SK-N-SH (cell line): ENCODE results near the gene GAS6. TPM values are rescaled to one million over a fixed set of nuclear protein-coding genes. Genes with fewer than 3 reads are reported as not detected.

ENCODE experiments used
- CTCF ChIA-PET: fragments of 300-600, 350-600 bp; formaldehyde crosslinking; extraction: SDS; loops from one replicate; lab custom pipeline; 2021; lab: Yijun Ruan, JAX
- POLR2A ChIA-PET: fragments of 350-600 bp; sonication (Branson Sonifier 250); formaldehyde crosslinking; extraction: SDS; loops from one replicate; lab custom pipeline; 2020; ENCODE audit warnings: antibody characterized with exemption, inconsistent platforms; lab: Yijun Ruan, JAX
- DNase-seq: peaks from one replicate; pipeline ENCODE4 v3.0.0; 2012
- H2AFZ ChIP-seq: fragments of 200-600 bp; sonication (generic); 2 replicates; pipeline ENCODE4 v1.8.1; 2016; ENCODE audit warnings: antibody characterized with exemption, mild to moderate bottlenecking, low read depth
- H3F3A ChIP-seq: fragments of 200-600 bp; sonication (generic); replicated peaks from 2 replicates; pipeline ENCODE3; 2016; ENCODE audit warnings: antibody characterized with exemption, mild to moderate bottlenecking; ENCODE audit not compliant: insufficient read depth
- H3K27ac ChIP-seq, 2 experiments: fragments of 200-500 bp in 1 of 2; fragments of 200-600 bp in 1 of 2; sonication (Bioruptor generic) in 1 of 2; sonication (generic), shearing (Covaris generic) in 1 of 2; 2 replicates each; pipeline versions ENCODE4 v1.5.1 to v1.6.1; 2014 to 2016; ENCODE audit warnings: low read depth in 2 of 2, inconsistent platforms in 1 of 2, low read length in 1 of 2, mild to moderate bottlenecking in 1 of 2, mixed read lengths in 1 of 2
- H3K27me3 ChIP-seq: fragments of 200-600 bp; sonication (generic), shearing (Covaris generic); 2 replicates; pipeline ENCODE4 v1.6.1; 2016; ENCODE audit warnings: mixed run types; ENCODE audit not compliant: insufficient read depth
- H3K36me3 ChIP-seq, 2 experiments: fragments of 200-500 bp in 1 of 2; fragments of 200-600 bp in 1 of 2; sonication (Bioruptor generic) in 1 of 2; sonication (generic) in 1 of 2; replicated peaks in 1 of 2; 2 replicates each; pipeline versions ENCODE3 to v1.5.1; 2014 to 2016; ENCODE audit warnings: low read length in 1 of 2, mild to moderate bottlenecking in 1 of 2; ENCODE audit not compliant: insufficient read depth in 2 of 2, control insufficient read depth in 1 of 2
- H3K4me1 ChIP-seq, 2 experiments: fragments of 200-500 bp in 1 of 2; fragments of 200-600 bp in 1 of 2; sonication (Bioruptor generic) in 1 of 2; sonication (generic), shearing (Covaris generic) in 1 of 2; 2 replicates each; pipeline versions ENCODE4 v1.5.1 to v1.6.1; 2014 to 2016; ENCODE audit warnings: low read depth in 1 of 2, low read length in 1 of 2, mixed run types in 1 of 2; ENCODE audit not compliant: insufficient read depth in 2 of 2, control insufficient read depth in 1 of 2
- H3K4me2 ChIP-seq: fragments of 200-600 bp; sonication (generic), shearing (Covaris generic); 2 replicates; pipeline ENCODE4 v1.6.1; 2017; ENCODE audit warnings: mixed run types
- H3K4me3 ChIP-seq, 2 experiments: fragments of 200-500 bp in 1 of 2; fragments of 200-600 bp in 1 of 2; sonication (Bioruptor generic) in 1 of 2; sonication (generic), shearing (Covaris generic) in 1 of 2; 2 replicates each; pipeline versions ENCODE4 v1.5.1 to v1.8.1; 2014 to 2016; ENCODE audit warnings: low read depth in 2 of 2, inconsistent platforms in 1 of 2, low read length in 1 of 2, mild to moderate bottlenecking in 1 of 2, mixed read lengths in 1 of 2, moderate library complexity in 1 of 2
- H3K79me2 ChIP-seq: fragments of 200-600 bp; sonication (generic); 2 replicates; pipeline ENCODE4 v1.8.1; 2017; ENCODE audit warnings: mild to moderate bottlenecking; ENCODE audit not compliant: insufficient read depth
- H3K9ac ChIP-seq: fragments of 200-600 bp; sonication (generic); 2 replicates; pipeline ENCODE4 v1.6.1; 2017; ENCODE audit warnings: mixed run types
- H3K9me2 ChIP-seq: fragments of 200-600 bp; sonication (generic); 2 replicates; pipeline ENCODE4 v1.6.1; 2017; ENCODE audit warnings: mixed run types
- H3K9me3 ChIP-seq: fragments of 200-600 bp; sonication (generic); 2 replicates; pipeline ENCODE4 v1.6.1; 2017; ENCODE audit warnings: mixed run types, mild to moderate bottlenecking, moderate library complexity
- H4K20me1 ChIP-seq: fragments of 200-600 bp; sonication (generic); 2 replicates; pipeline ENCODE4 v1.6.1; 2017; ENCODE audit warnings: mild to moderate bottlenecking, mixed run types; ENCODE audit not compliant: insufficient read depth
- ELF1 ChIP-seq: IDR thresholded peaks from 2 replicates; pipeline ENCODE4 v1.4.0; 2012
- EP300 ChIP-seq, 2 experiments: IDR thresholded peaks; 2 replicates each; pipeline versions ENCODE4 v1.4.0 to v1.6.1; 2012; ENCODE audit warnings: borderline replicate concordance in 1 of 2, low read depth in 1 of 2, low read length in 1 of 2
- EZH2phosphoT487 ChIP-seq: fragments of 200-600 bp; sonication (generic); IDR thresholded peaks from 2 replicates; pipeline ENCODE4 v1.6.1; 2017; ENCODE audit warnings: low read depth, mixed run types, mild to moderate bottlenecking, antibody characterized with exemption, moderate library complexity, borderline replicate concordance
- FOXM1 ChIP-seq: IDR thresholded peaks from 2 replicates; pipeline ENCODE4 v1.4.0; 2012; ENCODE audit warnings: low read depth, mild to moderate bottlenecking
- GATA2 ChIP-seq: sonication (generic); formaldehyde crosslinking; IDR thresholded peaks from 2 replicates; pipeline ENCODE4 v1.5.0; 2020; ENCODE audit warnings: mild to moderate bottlenecking, missing genetic modification reagents
- MEF2A ChIP-seq: IDR thresholded peaks from 2 replicates; pipeline ENCODE4 v1.4.0; 2012; ENCODE audit warnings: low read depth, borderline replicate concordance
- NRF1 ChIP-seq: IDR thresholded peaks from 2 replicates; pipeline ENCODE4 v1.6.1; 2012; ENCODE audit warnings: low read depth, mild to moderate bottlenecking, low read length
- POLR2AphosphoS5 ChIP-seq: IDR thresholded peaks from 2 replicates; pipeline ENCODE4 v1.6.1; 2012; ENCODE audit warnings: low read depth, low read length
- RAD21 ChIP-seq: IDR thresholded peaks from 2 replicates; pipeline ENCODE4 v1.6.1; 2012; ENCODE audit warnings: mild to moderate bottlenecking, low read length
- RFX5 ChIP-seq: IDR thresholded peaks from 2 replicates; pipeline ENCODE4 v1.6.1; 2012; ENCODE audit warnings: mild to moderate bottlenecking, improper control_type of control experiment, low read length
- RXRA ChIP-seq: IDR thresholded peaks from 2 replicates; pipeline ENCODE4 v1.4.0; 2012; ENCODE audit warnings: low read depth, mild to moderate bottlenecking, borderline replicate concordance
- SMC3 ChIP-seq: IDR thresholded peaks from 2 replicates; pipeline ENCODE4 v1.6.1; 2012; ENCODE audit warnings: low read depth, low read length, improper control_type of control experiment
- TCF12 ChIP-seq: IDR thresholded peaks from 2 replicates; pipeline ENCODE4 v1.4.0; 2012
- TEAD4 ChIP-seq: IDR thresholded peaks from 2 replicates; pipeline ENCODE4 v1.4.0; 2012; ENCODE audit warnings: mild to moderate bottlenecking, borderline replicate concordance; ENCODE audit not compliant: insufficient read depth
- WGBS: methylation state at CpG from one replicate; pipeline ENCODE4 v1.1.6; 2017; ENCODE audit warnings: low lambda C conversion rate; 5-methylcytosine and 5-hydroxymethylcytosine counted together
- polyA plus RNA-seq, 3 experiments: library from polyadenylated mRNA; depleted of rRNA; stranded (reverse); fragments of >200 nt; gene quantifications; 2 replicates each; pipeline ENCODE4 v1.2.3, GENCODE V29; 2012
- TF ChIP-seq, protein P1 (sequence below): IDR thresholded peaks from 2 replicates; pipeline ENCODE4; 2012
- TF ChIP-seq, protein P2 (sequence below): fragments of 200-600 bp; sonication (generic); IDR thresholded peaks from 2 replicates; pipeline ENCODE4 v1.6.1; 2017; ENCODE audit warnings: antibody characterized with exemption, mild to moderate bottlenecking, moderate library complexity
- TF ChIP-seq, protein P3 (sequence below): fragments of 150-350 bp; IDR thresholded peaks from 2 replicates; pipeline ENCODE4 v1.6.1; 2016; ENCODE audit warnings: mild to moderate bottlenecking, low read depth, low read length

Gene GAS6
- polyA plus RNA-seq, 1 of the 3 experiments (the other 2 are of a cell fraction): 380 TPM

DNA sequence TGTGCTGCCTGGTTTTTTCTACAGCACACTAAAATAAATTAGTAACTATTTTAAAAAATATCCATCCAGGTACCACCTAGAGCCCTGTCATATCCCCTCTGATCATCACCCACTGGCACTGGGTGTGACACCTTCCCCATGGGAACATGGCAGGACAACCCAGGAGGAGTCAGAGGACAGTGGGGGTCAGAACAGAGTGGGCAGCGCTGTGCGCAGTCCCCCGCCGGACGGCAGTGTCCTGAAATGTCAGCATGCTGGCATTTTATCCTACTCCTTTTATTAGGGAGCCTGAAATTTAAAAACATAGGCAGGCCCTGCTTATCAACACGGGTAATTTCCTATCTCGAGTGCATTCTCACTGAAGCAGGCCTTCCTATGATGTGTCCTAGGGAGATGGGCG, 42.1 kb upstream of the GAS6 start (continued):
- no peak for TF ChIP-seq EZH2phosphoT487
- TF ChIP-seq, protein P1, sequence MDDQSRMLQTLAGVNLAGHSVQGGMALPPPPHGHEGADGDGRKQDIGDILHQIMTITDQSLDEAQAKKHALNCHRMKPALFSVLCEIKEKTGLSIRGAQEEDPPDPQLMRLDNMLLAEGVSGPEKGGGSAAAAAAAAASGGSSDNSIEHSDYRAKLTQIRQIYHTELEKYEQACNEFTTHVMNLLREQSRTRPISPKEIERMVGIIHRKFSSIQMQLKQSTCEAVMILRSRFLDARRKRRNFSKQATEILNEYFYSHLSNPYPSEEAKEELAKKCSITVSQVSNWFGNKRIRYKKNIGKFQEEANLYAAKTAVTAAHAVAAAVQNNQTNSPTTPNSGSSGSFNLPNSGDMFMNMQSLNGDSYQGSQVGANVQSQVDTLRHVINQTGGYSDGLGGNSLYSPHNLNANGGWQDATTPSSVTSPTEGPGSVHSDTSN: no peak

DNA sequence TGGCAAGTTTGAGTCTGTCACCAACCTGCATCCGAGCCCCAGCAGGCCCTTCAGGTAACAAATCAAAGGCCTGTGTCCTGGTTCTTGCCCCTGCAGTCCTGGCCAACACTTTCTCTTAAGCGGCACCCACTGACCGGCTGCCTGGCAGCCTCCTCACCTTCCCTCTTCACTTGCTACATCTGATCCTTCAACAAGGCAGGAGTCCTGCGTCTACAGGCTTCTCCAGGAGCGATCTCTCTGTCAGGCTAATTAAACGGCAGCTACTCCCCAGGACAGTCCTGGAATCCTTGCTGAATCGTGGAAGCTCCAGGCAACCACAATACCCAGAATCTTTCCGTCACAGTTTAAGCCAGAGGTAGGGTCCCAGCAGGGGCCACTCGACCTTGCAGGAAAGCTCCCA, 41.1 kb upstream of the GAS6 start:
- Histone ChIP-seq H3K9me3 (no peaks in the 10 kb centered on the region), H3K36me3 (no peaks in the 10 kb centered on the region), H3K79me2 (no peaks in the 10 kb centered on the region), H3K9me2 (no peaks in the 10 kb centered on the region), H3K4me1 (peaks cover 17 to 36% of the 10 kb centered on the region in 2 experiments), H4K20me1 (no peaks in the 10 kb centered on the region), H3K4me3 (no peak overlapping the region), H3K27me3 (no peaks in the 10 kb centered on the region), H3K4me2 (no peak overlapping the region), H3K9ac (no peak overlapping the region), H3K27ac (no peak overlapping the region), H3F3A (peaks cover 37% of the 10 kb centered on the region), H2AFZ (no peak overlapping the region; the same call in 1 of the 2 replicates)
- no peak for DNase-seq
- TF ChIP-seq TEAD4 (no peak), RFX5 (no peak), SMC3 (no peak)
- TF ChIP-seq, protein P1: no peak
- POLR2A ChIA-PET: no interaction called here
- 94% methylated on average over 9 of the region's 9 CpGs for WGBS
- CTCF ChIA-PET: no interaction called here

DNA sequence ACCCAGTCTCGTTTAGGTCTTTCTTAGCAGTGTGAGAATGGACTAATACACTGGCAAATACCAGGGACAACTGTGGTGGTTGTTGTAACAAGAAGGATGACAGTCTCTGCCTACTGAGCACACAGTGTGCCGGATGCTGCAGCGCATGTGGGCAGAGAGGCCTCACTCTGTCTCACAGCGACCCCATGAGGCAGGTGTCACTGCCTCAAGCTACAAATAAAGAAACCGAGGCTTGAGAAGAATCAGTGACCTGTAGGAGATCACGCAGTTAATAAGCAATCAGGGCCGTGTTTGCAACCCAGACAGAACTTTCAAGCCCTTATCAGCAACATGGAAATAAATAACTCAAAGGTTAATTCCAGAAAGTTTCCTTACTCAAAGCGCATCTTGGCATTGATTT, 40.5 kb upstream of the GAS6 start:
- no peak for DNase-seq
- Histone ChIP-seq H3K9me2 (no peaks in the 10 kb centered on the region), H3K36me3 (no peaks in the 10 kb centered on the region), H3K4me3 (no peak overlapping the region), H3K4me2 (no peak overlapping the region), H3K79me2 (no peaks in the 10 kb centered on the region), H3K27ac (no peak overlapping the region), H3K27me3 (no peaks in the 10 kb centered on the region), H3F3A (peaks cover 37% of the 10 kb centered on the region), H4K20me1 (no peaks in the 10 kb centered on the region), H2AFZ (no peak overlapping the region), H3K9me3 (no peaks in the 10 kb centered on the region), H3K4me1 (peaks cover 17 to 36% of the 10 kb centered on the region in 2 experiments), H3K9ac (no peak overlapping the region)
- TF ChIP-seq FOXM1: no peak
- TF ChIP-seq RAD21: peak; percentile 57
- no peak for TF ChIP-seq GATA2 (CRISPR knock-in tag)
- TF ChIP-seq POLR2AphosphoS5: no peak
- TF ChIP-seq TCF12: no peak
- no peak for TF ChIP-seq MEF2A
- TF ChIP-seq NRF1: no peak
- TF ChIP-seq, protein P2, sequence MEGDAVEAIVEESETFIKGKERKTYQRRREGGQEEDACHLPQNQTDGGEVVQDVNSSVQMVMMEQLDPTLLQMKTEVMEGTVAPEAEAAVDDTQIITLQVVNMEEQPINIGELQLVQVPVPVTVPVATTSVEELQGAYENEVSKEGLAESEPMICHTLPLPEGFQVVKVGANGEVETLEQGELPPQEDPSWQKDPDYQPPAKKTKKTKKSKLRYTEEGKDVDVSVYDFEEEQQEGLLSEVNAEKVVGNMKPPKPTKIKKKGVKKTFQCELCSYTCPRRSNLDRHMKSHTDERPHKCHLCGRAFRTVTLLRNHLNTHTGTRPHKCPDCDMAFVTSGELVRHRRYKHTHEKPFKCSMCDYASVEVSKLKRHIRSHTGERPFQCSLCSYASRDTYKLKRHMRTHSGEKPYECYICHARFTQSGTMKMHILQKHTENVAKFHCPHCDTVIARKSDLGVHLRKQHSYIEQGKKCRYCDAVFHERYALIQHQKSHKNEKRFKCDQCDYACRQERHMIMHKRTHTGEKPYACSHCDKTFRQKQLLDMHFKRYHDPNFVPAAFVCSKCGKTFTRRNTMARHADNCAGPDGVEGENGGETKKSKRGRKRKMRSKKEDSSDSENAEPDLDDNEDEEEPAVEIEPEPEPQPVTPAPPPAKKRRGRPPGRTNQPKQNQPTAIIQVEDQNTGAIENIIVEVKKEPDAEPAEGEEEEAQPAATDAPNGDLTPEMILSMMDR: peak; percentile 35
- no peak for TF ChIP-seq RXRA
- TF ChIP-seq, protein P3, sequence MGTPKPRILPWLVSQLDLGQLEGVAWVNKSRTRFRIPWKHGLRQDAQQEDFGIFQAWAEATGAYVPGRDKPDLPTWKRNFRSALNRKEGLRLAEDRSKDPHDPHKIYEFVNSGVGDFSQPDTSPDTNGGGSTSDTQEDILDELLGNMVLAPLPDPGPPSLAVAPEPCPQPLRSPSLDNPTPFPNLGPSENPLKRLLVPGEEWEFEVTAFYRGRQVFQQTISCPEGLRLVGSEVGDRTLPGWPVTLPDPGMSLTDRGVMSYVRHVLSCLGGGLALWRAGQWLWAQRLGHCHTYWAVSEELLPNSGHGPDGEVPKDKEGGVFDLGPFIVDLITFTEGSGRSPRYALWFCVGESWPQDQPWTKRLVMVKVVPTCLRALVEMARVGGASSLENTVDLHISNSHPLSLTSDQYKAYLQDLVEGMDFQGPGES: no peak
- TF ChIP-seq ELF1: no peak
- peak; percentile 26; the same call in 1 of the 2 replicates for TF ChIP-seq SMC3
- no peak for TF ChIP-seq EP300 (IDR thresholded peaks at IDR 0.05; ENCODE audit: borderline replicate concordance in 1 of 2, low read depth in 1 of 2, low read length in 1 of 2)
- ChIA-PET POLR2A (no interaction called here), CTCF (interaction anchor here (0.7 kb wide), 1 partner anchor 25 kb away, joined by 3 read pairs; no protein-coding TSS in a partner anchor)
- 88% methylated on average over 8 of the region's 8 CpGs for WGBS
